Left lung (tissue), 14 donors: Measurements from ENCODE around the gene ATP2A1. TPM values are rescaled to one million over a fixed set of nuclear protein-coding genes. Genes with fewer than 3 reads are reported as not detected.

Experiments used
- ATAC-seq: fragments of 200-7000 bp; cut with Tn5 transposase; one replicate; pipeline ENCODE4 v1.9.1; 2020; ENCODE audit warnings: moderate library complexity
- DNase-seq, 4 donors: peaks; one replicate each; pipeline ENCODE4 v3.0.0-alpha.2; 2013 to 2020
- H3K27ac ChIP-seq, 2 donors: fragments of 200-600 bp; sonication (generic) in 1 of 2; one replicate each; pipeline versions ENCODE4 v1.5.0 to v1.8.0; 2020 to 2021
- H3K27me3 ChIP-seq, 2 donors: fragments of 200-600 bp; sonication (generic) in 1 of 2; one replicate each; pipeline versions ENCODE4 v1.5.0 to v1.8.0; 2020 to 2021
- H3K36me3 ChIP-seq, 2 donors: fragments of 200-600 bp; sonication (generic) in 1 of 2; one replicate each; pipeline versions ENCODE4 v1.5.0 to v1.8.0; 2020 to 2021
- H3K4me1 ChIP-seq, 2 donors: fragments of 200-600 bp; one replicate each; pipeline ENCODE4 v1.8.0; 2021
- H3K4me3 ChIP-seq, 2 donors: fragments of 200-600 bp; sonication (generic) in 1 of 2; one replicate each; pipeline versions ENCODE4 v1.5.0 to v1.8.0; 2020 to 2021; ENCODE audit warnings: mild to moderate bottlenecking in 1 of 2
- H3K9me3 ChIP-seq, 2 donors: fragments of 200-600 bp; sonication (generic) in 1 of 2; one replicate each; pipeline versions ENCODE4 v1.5.0 to v1.8.0; 2020 to 2021
- CTCF ChIP-seq, 2 donors: fragments of 200-600 bp; sonication (generic) in 1 of 2; IDR thresholded peaks; one replicate each; pipeline versions ENCODE4 v1.5.0 to v1.8.0; 2021; ENCODE audit warnings: antibody characterized with exemption in 2 of 2
- intact Hi-C, 2 donors: fragments of 100-400 bp; cut with DNase I; formaldehyde crosslinking; loops; one replicate each; pipeline versions ENCODE4 v1.11.2 to v1.14.2; 2022
- long read RNA-seq, 12 donors: library from polyadenylated mRNA in 2 of 12; unstranded in 2 of 12; transcript quantifications; one replicate each; pipeline ENCODE4 v2.0.0 and lab custom pipeline, GENCODE V29; 2019 to 2026
- polyA plus RNA-seq, 6 donors: library from polyadenylated mRNA; unstranded; fragments of 120-200 nt; gene quantifications; one replicate each; pipeline ENCODE4 v1.2.1, GENCODE V29; 2013; ENCODE audit not compliant: insufficient read length in 6 of 6
- total RNA-seq, 2 donors: library from RNA; stranded (reverse); fragmentation: NEBNext Ultra II Directional; extraction: Animal tissue kit (Norgen Biotek cat#: 25700); gene quantifications; one replicate each; pipeline ENCODE4 v1.2.1, GENCODE V29; 2021
- donor health status: DM: no; HTN: yes; CAD: no.
- donor health status: DM: no; HTN: no; CAD: no.

The ATP2A1 gene
- total RNA-seq, result under 1 TPM; 0.38 to 0.68 TPM
- 1 to 10 TPM; 1.8 to 3.1 (median 2.9) TPM for polyA plus RNA-seq
- long read RNA-seq, donor 1, partial matches to known transcripts, result 6 of 6 reads
- long read RNA-seq, donor 1, other reads (novel, unspliced or antisense), result 0 of 6 reads
- long read RNA-seq, donor 2, result 0 reads
- long read RNA-seq, donor 3, result 0 reads
- long read RNA-seq, donor 4, result 0 reads
- long read RNA-seq, donor 5, result 0 reads
- long read RNA-seq, donor 6, result 0 reads
- long read RNA-seq, donor 7, partial matches to known transcripts, result 5 of 5 reads
- long read RNA-seq, donor 7, other reads (novel, unspliced or antisense), result 0 of 5 reads
- long read RNA-seq, donor 8, partial matches to known transcripts, result 6 of 11 reads
- long read RNA-seq, donor 8, other reads (novel, unspliced or antisense), result 5 of 11 reads
- long read RNA-seq, donor 9, result 0 reads
- long read RNA-seq, donor 10, result 0 reads
- long read RNA-seq, donor 11, result 0 reads
- long read RNA-seq, donor 12, result 0 reads

DNA sequence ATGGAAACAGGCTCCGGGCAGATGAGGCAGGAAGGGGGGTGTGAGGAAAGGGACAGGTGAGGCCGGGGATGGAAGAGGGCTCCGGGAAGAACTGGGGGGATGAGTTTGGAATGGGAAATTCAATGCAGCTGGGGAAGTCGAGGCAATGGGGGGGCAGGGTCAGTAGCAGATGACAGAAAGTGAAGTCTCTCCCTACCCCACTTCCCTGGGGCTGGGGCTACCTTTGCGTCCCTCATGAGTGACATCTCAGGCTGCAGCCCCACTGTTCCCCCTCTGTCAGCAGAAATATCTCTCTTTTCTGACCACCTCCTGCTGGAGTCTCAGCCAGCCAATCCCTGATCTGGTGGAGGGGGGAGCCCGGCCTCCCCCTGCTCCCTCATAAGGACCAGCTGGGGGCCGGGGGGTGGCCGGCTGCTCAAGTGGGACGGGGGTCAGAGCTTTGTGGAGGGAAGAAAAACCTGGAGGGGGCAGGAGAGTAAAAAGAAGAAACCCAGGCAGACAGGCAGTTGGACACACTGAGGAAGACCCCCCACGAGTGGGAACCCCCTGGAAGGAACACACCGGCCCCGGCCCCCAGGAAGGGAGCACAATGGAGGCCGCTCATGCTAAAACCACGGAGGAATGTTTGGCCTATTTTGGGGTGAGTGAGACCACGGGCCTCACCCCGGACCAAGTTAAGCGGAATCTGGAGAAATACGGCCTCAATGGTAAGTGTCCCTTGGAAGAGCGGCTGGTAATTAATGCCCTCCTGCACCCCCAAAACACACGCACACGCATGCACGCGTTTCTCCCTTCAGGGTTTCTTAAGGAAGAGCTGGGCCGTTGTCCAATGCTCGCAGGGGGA, at the start of gene ATP2A1:
TSS of gene ATP2A1 (plus strand) at position 406 of the 844 bp plus-strand sequence. CDS start at position 590, 184 bp downstream.
- Histone ChIP-seq H3K4me3 (peak within 1 kb of the TSS; percentile 54 to 78), H3K9me3 (no peaks in the 10 kb centered on the region), H3K36me3 (peaks cover 0 to 16% of the 10 kb centered on the region in 2 donors), H3K4me1 (peaks cover 9 to 17% of the 10 kb centered on the region in 2 donors), H3K27me3 (peaks cover 0 to 33% of the 10 kb centered on the region in 2 donors), H3K27ac (no peak within 1 kb of the TSS)
- no peak for ATAC-seq
- no peak for TF ChIP-seq CTCF (IDR thresholded peaks at IDR 0.05)
- no peak for DNase-seq
- intact Hi-C loops, result no loop called here

- Histone ChIP-seq H3K36me3 (peaks cover 10 to 96% of the 10 kb centered on the region in 2 donors), H3K9me3 (no peaks in the 10 kb centered on the region), H3K27ac (no peak overlapping the region), H3K4me1 (peaks cover 7 to 17% of the 10 kb centered on the region in 2 donors), H3K27me3 (no peaks in the 10 kb centered on the region), H3K4me3 (no peak overlapping the region)
- ATAC-seq, result no peak
- intact Hi-C loops, result loop anchor here in 1 of 2 donors (10.0 kb wide), 1 partner anchor 105 kb away; the partner anchor contains the start of gene CD19
- no peak for DNase-seq
- TF ChIP-seq CTCF (IDR thresholded peaks at IDR 0.05), result no peak
Observed at GRCh38 chr16:28829747-28830146, 48.5 kb upstream of the ATP2A1 start.

DNA sequence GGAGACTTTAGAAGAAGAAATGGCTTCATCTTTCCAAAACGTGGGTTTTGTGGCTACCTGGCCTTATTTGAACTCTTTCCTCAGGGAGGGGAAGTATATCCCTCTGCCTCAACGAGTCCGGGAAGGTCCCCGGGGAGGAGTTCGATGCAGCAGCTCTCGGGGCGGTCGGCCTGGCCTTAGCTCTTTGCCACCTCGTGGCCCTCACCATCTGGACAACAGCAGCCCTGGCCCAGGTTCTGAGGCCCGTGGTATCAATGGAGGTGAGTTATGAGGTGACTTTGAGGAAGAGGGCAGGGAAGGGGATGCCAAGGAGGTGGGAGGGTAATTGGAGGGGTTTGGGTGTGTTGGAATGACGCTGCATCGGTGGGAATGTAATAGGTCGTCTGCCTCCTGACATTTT, 47.8 kb upstream of the ATP2A1 start:
- TF ChIP-seq CTCF (IDR thresholded peaks at IDR 0.05), result no peak
- Histone ChIP-seq H3K36me3 (peaks cover 10 to 100% of the 10 kb centered on the region in 2 donors), H3K4me3 (no peak overlapping the region), H3K27ac (no peak overlapping the region), H3K9me3 (no peaks in the 10 kb centered on the region), H3K4me1 (peaks cover 0 to 9% of the 10 kb centered on the region in 2 donors), H3K27me3 (no peaks in the 10 kb centered on the region)
- intact Hi-C loops, result no loop called here
- ATAC-seq, result no peak
- DNase-seq, result no peak

GRCh38 chr16:28834349-28834748, 43.9 kb upstream of the ATP2A1 start:
- Histone ChIP-seq H3K4me1 (no peaks in the 10 kb centered on the region), H3K27me3 (no peaks in the 10 kb centered on the region), H3K27ac (no peak overlapping the region), H3K36me3 (peaks cover 10 to 100% of the 10 kb centered on the region in 2 donors), H3K4me3 (no peak overlapping the region), H3K9me3 (no peaks in the 10 kb centered on the region)
- no peak for ATAC-seq
- no peak for TF ChIP-seq CTCF (IDR thresholded peaks at IDR 0.05)
- no peak for DNase-seq
- intact Hi-C loops, result no loop called here
